Spinal cord (tissue), 10 donors: ENCODE measurements around the gene UIMC1. TPM values are rescaled to one million over a fixed set of nuclear protein-coding genes. Genes with fewer than 3 reads are reported as not detected.
"Not testable (repeated sequence)": the region's sequence is repeated elsewhere in the genome, so short reads cannot be mapped to it uniquely, and the experiment has no call there.

Source experiments
- DNase-seq, 6 donors: peaks; one replicate each; pipeline versions ENCODE4 v3.0.0 to v3.0.0-alpha.2; 2013 to 2015; ENCODE audit warnings: low spot score in 6 of 6, low read depth in 4 of 6
- H3K27ac ChIP-seq: one replicate; pipeline ENCODE4 v1.5.1; 2013; ENCODE audit warnings: low read depth, low read length, control low read depth
- H3K27me3 ChIP-seq: one replicate; pipeline ENCODE4 v1.6.1; 2013; ENCODE audit warnings: low read length; ENCODE audit not compliant: control insufficient read depth, insufficient read depth
- H3K36me3 ChIP-seq: one replicate; pipeline ENCODE4 v1.6.1; 2013; ENCODE audit warnings: low read length; ENCODE audit not compliant: control insufficient read depth, insufficient read depth
- H3K4me1 ChIP-seq: one replicate; pipeline ENCODE4 v1.6.1; 2013; ENCODE audit warnings: low read length; ENCODE audit not compliant: control insufficient read depth, insufficient read depth
- H3K4me3 ChIP-seq: one replicate; pipeline ENCODE4 v1.5.1; 2013; ENCODE audit warnings: low read depth, low read length, control low read depth
- H3K9me3 ChIP-seq: one replicate; pipeline ENCODE4 v1.6.1; 2013; ENCODE audit warnings: low read length; ENCODE audit not compliant: control insufficient read depth, insufficient read depth
- WGBS: methylation state at CpG from one replicate; pipeline ENCODE4 v1.1.5; 2013; ENCODE audit warnings: missing lambda C conversion rate; ENCODE audit not compliant: insufficient coverage; 5-methylcytosine and 5-hydroxymethylcytosine counted together
- polyA plus RNA-seq, 2 donors: library from polyadenylated mRNA; unstranded; fragments of 120-200 nt; gene quantifications; one replicate each; pipeline ENCODE4 v1.2.1, GENCODE V29; 2013; ENCODE audit not compliant: insufficient read length in 2 of 2
- total RNA-seq, 2 donors: library from RNA; depleted of rRNA in 1 of 2; stranded (reverse); fragments of 120-200 nt in 1 of 2; fragments of >200 nt in 1 of 2; gene quantifications; one replicate each; pipeline versions ENCODE4 v1.2.3 to v1.2.4, GENCODE V29; 2013 to 2014
- donor health status: healthy.

UIMC1 gene
- total and polyA plus RNA-seq, 4 donors: 28.2 to 51.8 (median 38.2) TPM

GRCh38 chr5:176995896-176996767 lies 10.4 kb downstream of the UIMC1 start:
- Histone ChIP-seq H3K9me3 (no peaks in the 10 kb centered on the region), H3K27me3 (no peaks in the 10 kb centered on the region), H3K4me3 (no peak overlapping the region), H3K4me1 (no peaks in the 10 kb centered on the region), H3K36me3 (no peaks in the 10 kb centered on the region), H3K27ac (no peak overlapping the region)
- 60% methylated on average over 1 of the region's 4 CpGs for WGBS
- DNase-seq: no peak

GRCh38 chr5:176995122-176995490 lies 11.5 kb downstream of the UIMC1 start:
- Histone ChIP-seq H3K9me3 (no peaks in the 10 kb centered on the region), H3K27ac (no peak overlapping the region), H3K27me3 (no peaks in the 10 kb centered on the region), H3K4me1 (no peaks in the 10 kb centered on the region), H3K36me3 (no peaks in the 10 kb centered on the region), H3K4me3 (no peak overlapping the region)
- WGBS: 100% methylated on average over 2 of the region's 3 CpGs
- DNase-seq: no peak

GRCh38 chr5:176994460-176995121 lies 12.0 kb downstream of the UIMC1 start:
- 32% methylated on average over 3 of the region's 7 CpGs for WGBS
- H3K27ac ChIP-seq: no peak overlapping the region

GRCh38 chr5:176993081-176993480 lies 13.5 kb downstream of the UIMC1 start:
- H3K9me3 ChIP-seq, H3K4me3 ChIP-seq, H3K36me3 ChIP-seq, DNase-seq, H3K4me1 ChIP-seq, H3K27me3 ChIP-seq, H3K27ac ChIP-seq: not testable (repeated sequence)
- 94% methylated on average over 2 of the region's 3 CpGs for WGBS

More at GRCh38 chr5:176994460-176995121, 12.0 kb downstream of the UIMC1 start:
- H3K4me3 ChIP-seq: no peak overlapping the region
- no peaks in the 10 kb centered on the region for H3K27me3 ChIP-seq
- no peaks in the 10 kb centered on the region for H3K9me3 ChIP-seq
- H3K4me1 ChIP-seq: no peaks in the 10 kb centered on the region
- peak in 1 of 6 donors; percentile 28 for DNase-seq
- no peaks in the 10 kb centered on the region for H3K36me3 ChIP-seq

GRCh38 chr5:176987583-176987982 lies 19.0 kb downstream of the UIMC1 start:
- H3K4me1 ChIP-seq: no peaks in the 10 kb centered on the region
- H3K9me3 ChIP-seq: no peaks in the 10 kb centered on the region
- WGBS: no CpG with 5 or more reads among the region's 3 CpGs
- H3K4me3 ChIP-seq: no peak overlapping the region
- H3K27ac ChIP-seq: no peak overlapping the region
- H3K36me3 ChIP-seq: peaks cover 9% of the 10 kb centered on the region
- no peaks in the 10 kb centered on the region for H3K27me3 ChIP-seq
- no peak for DNase-seq

GRCh38 chr5:176986280-176986679 lies 20.3 kb downstream of the UIMC1 start:
- 100% methylated on average over 1 of the region's 2 CpGs for WGBS
- DNase-seq: no peak
- Histone ChIP-seq H3K4me3 (no peak overlapping the region), H3K9me3 (no peaks in the 10 kb centered on the region), H3K4me1 (no peaks in the 10 kb centered on the region), H3K27me3 (no peaks in the 10 kb centered on the region), H3K36me3 (peaks cover 13% of the 10 kb centered on the region), H3K27ac (no peak overlapping the region)

- Histone ChIP-seq H3K27me3 (no peaks in the 10 kb centered on the region), H3K9me3 (no peaks in the 10 kb centered on the region), H3K4me3 (no peak overlapping the region), H3K4me1 (no peaks in the 10 kb centered on the region), H3K36me3 (peaks cover 20% of the 10 kb centered on the region), H3K27ac (no peak overlapping the region)
- no peak for DNase-seq
- 92% methylated on average over 2 of the region's 2 CpGs for WGBS
These were observed 21.1 kb downstream of the UIMC1 start for GRCh38 chr5:176985516-176985915.

- H3K4me1 ChIP-seq, DNase-seq, H3K9me3 ChIP-seq, H3K27ac ChIP-seq, H3K4me3 ChIP-seq, H3K27me3 ChIP-seq: not testable (repeated sequence)
- peaks cover 29% of the 10 kb centered on the region for H3K36me3 ChIP-seq
- 98% methylated on average over 21 of the region's 28 CpGs for WGBS
These were observed 22.4 kb downstream of the UIMC1 start for GRCh38 chr5:176984176-176984575.

GRCh38 chr5:176983593-176983992 lies 23.0 kb downstream of the UIMC1 start:
- H3K4me1 ChIP-seq, DNase-seq, H3K9me3 ChIP-seq, H3K4me3 ChIP-seq, H3K27ac ChIP-seq, H3K27me3 ChIP-seq: not testable (repeated sequence)
- over 99% methylated on average over 17 of the region's 21 CpGs for WGBS
- H3K36me3 ChIP-seq: peaks cover 29% of the 10 kb centered on the region

GRCh38 chr5:176983112-176983511 lies 23.5 kb downstream of the UIMC1 start:
- peaks cover 29% of the 10 kb centered on the region for H3K36me3 ChIP-seq
- not testable (repeated sequence) for H3K4me1 ChIP-seq, H3K4me3 ChIP-seq, DNase-seq, H3K9me3 ChIP-seq, H3K27me3 ChIP-seq, H3K27ac ChIP-seq
- no CpG with 5 or more reads among the region's 13 CpGs for WGBS
